Liver (tissue), 9 donors: ENCODE data around the gene VAMP4. TPM values are rescaled to one million over a fixed set of nuclear protein-coding genes. Genes with fewer than 3 reads are reported as not detected.

ENCODE experiments used
- DNase-seq: peaks from one replicate; pipeline ENCODE4 v3.0.0-alpha.2; 2017; ENCODE audit warnings: low spot score
- H3K27ac ChIP-seq, 2 donors: one replicate each; pipeline ENCODE4 v1.7.0; 2013; ENCODE audit warnings: inconsistent platforms in 2 of 2, low read length in 2 of 2, control low read depth in 1 of 2, low read depth in 1 of 2, mild to moderate bottlenecking in 1 of 2
- H3K27me3 ChIP-seq, 4 donors: one replicate each; pipeline versions ENCODE4 v1.6.1 to v1.7.0; 2013; ENCODE audit warnings: low read length in 3 of 4, inconsistent platforms in 1 of 4, mild to moderate bottlenecking in 1 of 4, moderate library complexity in 1 of 4; ENCODE audit not compliant: control insufficient read depth in 4 of 4, insufficient read depth in 4 of 4
- H3K36me3 ChIP-seq, 4 donors: one replicate each; pipeline versions ENCODE4 v1.6.1 to v1.7.0; 2013; ENCODE audit warnings: low read length in 3 of 4, mild to moderate bottlenecking in 3 of 4, low read depth in 1 of 4, moderate library complexity in 1 of 4; ENCODE audit not compliant: control insufficient read depth in 4 of 4, insufficient read depth in 3 of 4
- H3K4me1 ChIP-seq, 4 donors: one replicate each; pipeline versions ENCODE4 v1.6.1 to v1.7.0; 2013; ENCODE audit warnings: low read length in 3 of 4, mild to moderate bottlenecking in 3 of 4, moderate library complexity in 1 of 4; ENCODE audit not compliant: control insufficient read depth in 4 of 4, insufficient read depth in 4 of 4
- H3K4me3 ChIP-seq, 3 donors: one replicate each; pipeline versions ENCODE4 v1.6.1 to v1.7.0; 2013; ENCODE audit warnings: low read length in 3 of 3, control low read depth in 1 of 3, low read depth in 1 of 3, mild to moderate bottlenecking in 1 of 3
- H3K9ac ChIP-seq, 2 donors: one replicate each; pipeline ENCODE4 v1.7.0; 2013; ENCODE audit warnings: low read length in 2 of 2, mild to moderate bottlenecking in 2 of 2, moderate library complexity in 2 of 2, control low read depth in 1 of 2, low read depth in 1 of 2
- H3K9me3 ChIP-seq, 4 donors: one replicate each; pipeline versions ENCODE4 v1.6.1 to v1.7.0; 2013; ENCODE audit warnings: low read length in 3 of 4; ENCODE audit not compliant: control insufficient read depth in 4 of 4
- NR2F2 ChIP-seq: IDR thresholded peaks from 2 replicates; pipeline ENCODE4 v1.6.1; 2016; ENCODE audit warnings: antibody characterized with exemption
- SP1 ChIP-seq: IDR thresholded peaks from 2 replicates; pipeline ENCODE4 v1.6.1; 2018; ENCODE audit warnings: antibody characterized with exemption, mild to moderate bottlenecking
- YY1 ChIP-seq: IDR thresholded peaks from 2 replicates; pipeline ENCODE4 v1.6.1; 2016; ENCODE audit warnings: antibody characterized with exemption, mild to moderate bottlenecking
- WGBS: extraction: QIAGEN DNeasy Blood & Tissue Kit; methylation state at CpG from one replicate; pipeline ENCODE4 v1.1.7; 2013; 5-methylcytosine and 5-hydroxymethylcytosine counted together
- polyA plus RNA-seq, 2 donors: library from polyadenylated mRNA; stranded (reverse) in 1 of 2; unstranded in 1 of 2; fragments of 200-250 nt in 1 of 2; fragments of >200 nt in 1 of 2; fragmentation: Nextera tagmentation in 1 of 2; extraction: Ambion mirVana in 1 of 2; gene quantifications; one replicate each; pipeline versions ENCODE4 v1.2.1 to v1.2.3, GENCODE V29; 2013 to 2015
- total RNA-seq, 2 donors: library from RNA; depleted of rRNA; stranded (reverse); fragments of >200 nt; gene quantifications; one replicate each; pipeline ENCODE4 v1.2.3, GENCODE V29; 2014
- TF ChIP-seq, protein P1 (sequence below): IDR thresholded peaks from 2 replicates; pipeline ENCODE4 v1.6.1; 2016; ENCODE audit warnings: antibody characterized with exemption
- TF ChIP-seq, protein P2 (sequence below): fragments of 150-350 bp; IDR thresholded peaks from 2 replicates; pipeline ENCODE4 v1.5.1; 2017; ENCODE audit warnings: improper control_type of control experiment, low read depth, low read length; ENCODE audit not compliant: missing input control
- TF ChIP-seq, protein P3 (sequence below): IDR thresholded peaks from 2 replicates; pipeline ENCODE4 v1.6.1; 2016; ENCODE audit warnings: antibody characterized with exemption
- donor health status: healthy.
- donor health status: healthy.
- donor health status: healthy.
- donor health status: healthy.
- donor health status: healthy.

VAMP4 gene
- total and polyA plus RNA-seq, 4 donors: 4.0 to 6.1 (median 4.8) TPM

DNA sequence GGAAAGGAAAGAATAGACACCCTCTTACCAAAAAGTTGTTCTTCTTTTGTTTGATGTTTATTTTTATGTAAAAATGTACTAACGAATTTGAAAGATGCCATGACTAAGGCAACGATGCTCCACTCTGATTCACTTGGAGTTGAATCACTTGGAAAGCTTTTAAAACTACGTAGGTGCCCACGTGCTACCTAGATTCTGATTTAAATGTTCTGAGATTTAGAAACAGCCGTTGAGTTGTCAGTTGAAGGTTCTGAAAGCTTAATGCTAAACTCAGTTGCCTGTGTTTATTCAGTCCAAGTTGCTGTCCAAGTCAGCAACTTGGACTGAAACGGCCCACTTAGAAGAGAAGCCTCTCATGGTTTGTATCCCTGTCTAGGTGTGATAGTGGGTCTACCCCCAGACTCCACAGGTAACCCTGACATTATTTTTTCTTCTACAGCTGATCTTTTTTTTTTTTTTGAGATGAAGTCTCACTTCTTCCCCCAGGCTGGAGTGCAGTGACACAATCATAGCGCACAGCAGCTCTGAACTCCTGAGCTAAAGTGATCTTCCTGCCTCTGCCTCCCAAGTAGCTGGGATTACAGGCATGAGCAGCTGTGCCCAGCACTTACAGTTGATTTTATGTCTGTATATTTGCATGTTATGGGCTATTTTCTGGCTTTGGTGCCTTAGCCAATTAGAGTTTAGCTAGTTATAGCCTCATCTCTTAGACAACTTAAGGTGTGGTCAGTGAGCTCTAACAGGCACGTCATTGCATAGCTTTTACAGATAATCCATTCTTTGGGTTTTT lies 1.4 kb upstream of the VAMP4 start:
- no peak for DNase-seq
- Histone ChIP-seq H3K27me3 (no peaks in the 10 kb centered on the region), H3K4me3 (peak overlapping the region; percentile 87 to 92 (median 91)), H3K27ac (peak overlapping the region; percentile 93 to 98), H3K36me3 (no peaks in the 10 kb centered on the region), H3K9me3 (no peaks in the 10 kb centered on the region), H3K4me1 (peaks cover 4 to 20% (median 10%) of the 10 kb centered on the region in 4 donors), H3K9ac (peak overlapping the region in 1 of 2 donors; percentile 98)
- WGBS: 40% methylated on average over 8 of the region's 8 CpGs
- TF ChIP-seq, protein P1, sequence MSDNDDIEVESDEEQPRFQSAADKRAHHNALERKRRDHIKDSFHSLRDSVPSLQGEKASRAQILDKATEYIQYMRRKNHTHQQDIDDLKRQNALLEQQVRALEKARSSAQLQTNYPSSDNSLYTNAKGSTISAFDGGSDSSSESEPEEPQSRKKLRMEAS: no peak
- TF ChIP-seq, protein P2, sequence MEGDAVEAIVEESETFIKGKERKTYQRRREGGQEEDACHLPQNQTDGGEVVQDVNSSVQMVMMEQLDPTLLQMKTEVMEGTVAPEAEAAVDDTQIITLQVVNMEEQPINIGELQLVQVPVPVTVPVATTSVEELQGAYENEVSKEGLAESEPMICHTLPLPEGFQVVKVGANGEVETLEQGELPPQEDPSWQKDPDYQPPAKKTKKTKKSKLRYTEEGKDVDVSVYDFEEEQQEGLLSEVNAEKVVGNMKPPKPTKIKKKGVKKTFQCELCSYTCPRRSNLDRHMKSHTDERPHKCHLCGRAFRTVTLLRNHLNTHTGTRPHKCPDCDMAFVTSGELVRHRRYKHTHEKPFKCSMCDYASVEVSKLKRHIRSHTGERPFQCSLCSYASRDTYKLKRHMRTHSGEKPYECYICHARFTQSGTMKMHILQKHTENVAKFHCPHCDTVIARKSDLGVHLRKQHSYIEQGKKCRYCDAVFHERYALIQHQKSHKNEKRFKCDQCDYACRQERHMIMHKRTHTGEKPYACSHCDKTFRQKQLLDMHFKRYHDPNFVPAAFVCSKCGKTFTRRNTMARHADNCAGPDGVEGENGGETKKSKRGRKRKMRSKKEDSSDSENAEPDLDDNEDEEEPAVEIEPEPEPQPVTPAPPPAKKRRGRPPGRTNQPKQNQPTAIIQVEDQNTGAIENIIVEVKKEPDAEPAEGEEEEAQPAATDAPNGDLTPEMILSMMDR: no peak
- TF ChIP-seq SP1: no peak
- TF ChIP-seq, protein P3, sequence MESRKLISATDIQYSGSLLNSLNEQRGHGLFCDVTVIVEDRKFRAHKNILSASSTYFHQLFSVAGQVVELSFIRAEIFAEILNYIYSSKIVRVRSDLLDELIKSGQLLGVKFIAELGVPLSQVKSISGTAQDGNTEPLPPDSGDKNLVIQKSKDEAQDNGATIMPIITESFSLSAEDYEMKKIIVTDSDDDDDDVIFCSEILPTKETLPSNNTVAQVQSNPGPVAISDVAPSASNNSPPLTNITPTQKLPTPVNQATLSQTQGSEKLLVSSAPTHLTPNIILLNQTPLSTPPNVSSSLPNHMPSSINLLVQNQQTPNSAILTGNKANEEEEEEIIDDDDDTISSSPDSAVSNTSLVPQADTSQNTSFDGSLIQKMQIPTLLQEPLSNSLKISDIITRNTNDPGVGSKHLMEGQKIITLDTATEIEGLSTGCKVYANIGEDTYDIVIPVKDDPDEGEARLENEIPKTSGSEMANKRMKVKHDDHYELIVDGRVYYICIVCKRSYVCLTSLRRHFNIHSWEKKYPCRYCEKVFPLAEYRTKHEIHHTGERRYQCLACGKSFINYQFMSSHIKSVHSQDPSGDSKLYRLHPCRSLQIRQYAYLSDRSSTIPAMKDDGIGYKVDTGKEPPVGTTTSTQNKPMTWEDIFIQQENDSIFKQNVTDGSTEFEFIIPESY: no peak
- TF ChIP-seq NR2F2: no peak

DNA sequence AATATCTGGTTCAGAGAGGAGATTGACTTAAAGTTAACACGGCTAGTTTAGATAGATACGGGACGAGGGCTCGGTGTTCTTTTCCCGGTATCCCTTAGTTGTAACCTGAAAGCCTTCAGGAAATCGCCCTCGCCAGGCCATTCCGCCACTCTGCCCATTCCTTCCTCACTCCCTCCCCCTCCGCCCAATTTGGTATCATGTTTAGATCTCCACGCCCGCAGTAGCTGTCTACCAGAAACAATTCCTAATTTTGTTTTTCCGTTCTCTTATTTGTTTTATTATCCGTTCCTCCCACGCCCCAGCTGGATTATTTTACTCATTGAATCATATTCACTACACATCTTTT lies 685 bp upstream of the VAMP4 start:
- Histone ChIP-seq H3K9me3 (no peaks in the 10 kb centered on the region), H3K27me3 (no peaks in the 10 kb centered on the region), H3K4me1 (peaks cover 4 to 20% (median 10%) of the 10 kb centered on the region in 4 donors), H3K4me3 (peak overlapping the region; percentile 87 to 92 (median 91)), H3K9ac (peak overlapping the region; percentile 91 to 98), H3K36me3 (no peaks in the 10 kb centered on the region), H3K27ac (peak overlapping the region; percentile 93 to 98)
- TF ChIP-seq YY1: peak; percentile 9
- TF ChIP-seq, protein P2: no peak
- no peak for DNase-seq
- WGBS: under 1% methylated on average over 14 of the region's 14 CpGs
